HG02678 (cell line): Measurements from ENCODE around the gene TMEM14C.

Source experiments
- ATAC-seq: cut with Tn5 transposase; IDR thresholded peaks from one replicate; pipeline ENCODE4 v1.9.1; 2021; ENCODE audit warnings: mild to moderate bottlenecking, moderate library complexity; ENCODE audit not compliant: unreplicated experiment

Gene TMEM14C

DNA sequence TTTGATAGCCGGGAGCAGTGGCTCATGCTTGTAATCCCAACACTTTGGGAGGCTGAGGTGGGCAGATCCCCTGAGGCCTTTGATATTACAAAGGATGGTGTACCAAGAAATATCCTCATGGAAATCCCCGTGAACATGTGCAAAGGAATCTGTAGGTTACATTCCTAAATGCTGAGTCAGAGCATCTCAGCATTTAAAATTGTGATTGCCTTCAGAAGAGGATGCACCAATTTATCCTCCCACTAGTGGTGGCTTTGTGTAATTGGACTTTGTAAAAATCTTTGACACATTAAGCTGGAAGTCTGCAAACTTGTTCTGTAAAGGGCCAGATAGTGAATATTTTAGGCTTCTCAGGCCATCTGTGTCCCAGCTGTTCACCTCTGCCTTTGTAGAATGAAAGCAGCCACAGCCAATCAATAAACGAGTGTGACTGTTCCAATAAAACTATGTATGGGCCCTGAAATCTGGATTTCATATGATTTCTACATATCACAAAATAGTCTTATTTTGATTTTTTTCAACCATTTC, 36.5 kb downstream of the TMEM14C start:
- no peak for ATAC-seq

DNA sequence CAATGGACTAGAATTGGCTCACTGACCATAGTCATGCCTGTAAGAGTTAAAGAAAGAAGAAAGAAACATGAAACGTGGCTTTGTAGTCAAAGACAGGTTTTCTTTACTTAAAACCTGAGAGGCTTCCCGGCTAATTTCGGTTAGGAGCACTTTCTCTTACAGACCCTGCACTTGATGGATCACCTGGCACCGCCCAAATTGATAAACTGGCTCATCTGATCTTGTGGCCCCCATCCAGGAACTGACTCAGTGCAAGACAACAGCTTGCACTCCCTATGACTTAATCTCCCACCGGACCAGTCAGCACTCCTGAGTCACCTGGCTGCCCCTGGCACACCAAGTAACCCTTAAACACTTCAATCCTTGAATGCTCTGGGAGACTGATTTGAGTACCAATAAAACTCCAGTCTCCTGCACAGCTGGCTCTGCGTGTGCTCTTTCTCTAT, 37.0 kb downstream of the TMEM14C start:
- ATAC-seq: no peak

GRCh38 chr6:10763006-10763405, 40.1 kb downstream of the TMEM14C start:
- ATAC-seq: no peak

- no peak for ATAC-seq
Measured at GRCh38 chr6:10769419-10769818, 46.5 kb downstream of the TMEM14C start.

DNA sequence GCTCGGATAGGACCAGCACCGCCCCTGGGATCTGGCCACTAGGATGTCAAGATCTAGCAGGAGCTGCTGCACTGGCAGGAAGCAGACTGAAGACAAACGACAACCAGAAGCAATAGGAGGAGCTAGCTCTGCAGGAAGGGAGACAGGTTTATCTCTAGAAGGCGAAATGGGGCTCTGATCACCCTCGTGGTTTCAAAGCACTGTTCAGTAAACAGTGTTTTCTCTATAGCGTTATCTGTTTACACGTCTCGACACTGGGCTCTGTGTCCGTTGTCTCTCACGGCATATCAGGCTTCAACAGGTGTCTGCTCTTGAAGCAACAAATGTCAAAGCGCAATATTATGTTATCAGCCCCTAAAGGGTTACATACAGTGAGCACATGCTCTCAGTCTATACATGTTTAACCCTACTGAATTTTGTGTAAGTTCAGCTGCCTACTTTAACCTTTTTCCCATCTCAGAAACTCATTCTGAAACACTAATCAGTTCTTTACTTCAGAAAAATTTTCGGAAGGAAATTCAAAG, 48.6 kb downstream of the TMEM14C start:
- ATAC-seq: no peak

GRCh38 chr6:10778230-10778629, 55.4 kb downstream of the TMEM14C start:
- ATAC-seq: no peak

DNA sequence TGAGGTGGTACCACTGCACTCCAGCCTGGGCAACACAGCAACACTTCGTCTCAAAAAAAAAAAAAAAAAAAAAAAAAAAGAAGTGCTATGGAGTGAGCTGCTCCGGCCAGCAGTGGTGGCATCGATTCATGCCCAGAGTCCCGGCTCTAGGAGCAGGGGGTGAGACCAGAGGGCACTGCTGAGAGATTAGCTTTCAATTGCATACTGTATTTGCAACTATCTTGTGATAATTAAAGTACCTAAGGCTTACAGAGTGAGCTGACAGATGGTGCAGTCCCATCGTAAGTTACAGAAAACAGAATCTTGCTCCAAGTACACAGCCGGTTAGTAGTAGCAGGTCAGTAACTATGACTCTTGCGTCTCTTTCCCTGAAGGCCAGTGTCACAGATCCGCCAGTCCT, 56.2 kb downstream of the TMEM14C start:
- no peak for ATAC-seq
